Tibial nerve (tissue), 4 donors: ENCODE measurements around the gene SPACA5B. TPM values are rescaled to one million over a fixed set of nuclear protein-coding genes. Genes with fewer than 3 reads are reported as not detected.
"Not testable (repeated sequence)": the region's sequence is repeated elsewhere in the genome, so short reads cannot be mapped to it uniquely, and the experiment has no call there.

Source experiments
- DNase-seq, 2 donors: peaks; one replicate each; pipeline ENCODE4 v3.0.0-alpha.2; 2019; ENCODE audit warnings: low spot score in 2 of 2
- H3K27ac ChIP-seq, 4 donors: fragments of 200-600 bp; sonication (generic) in 3 of 4; one replicate each; pipeline ENCODE4 v1.5.1; 2017 to 2019; ENCODE audit warnings: mild to moderate bottlenecking in 1 of 4
- H3K27me3 ChIP-seq, 2 donors: fragments of 200-600 bp; sonication (generic) in 1 of 2; one replicate each; pipeline versions ENCODE4 v1.5.1 to v1.6.0; 2017 to 2019
- H3K36me3 ChIP-seq, 3 donors: fragments of 200-600 bp; sonication (generic); one replicate each; pipeline ENCODE4 v1.5.1; 2018 to 2019
- H3K4me1 ChIP-seq, 4 donors: fragments of 200-600 bp; sonication (generic) in 3 of 4; one replicate each; pipeline ENCODE4 v1.5.1; 2017 to 2019
- H3K4me3 ChIP-seq, 4 donors: fragments of 200-600 bp; sonication (generic) in 3 of 4; one replicate each; pipeline ENCODE4 v1.5.1; 2017 to 2019; ENCODE audit warnings: mild to moderate bottlenecking in 1 of 4, moderate library complexity in 1 of 4
- H3K9me3 ChIP-seq, 4 donors: fragments of 200-600 bp; sonication (generic) in 3 of 4; one replicate each; pipeline ENCODE4 v1.5.1; 2017 to 2019
- EP300 ChIP-seq, 2 donors: sonication (generic); formaldehyde crosslinking; IDR thresholded peaks; one replicate each; pipeline ENCODE4 v1.6.1; 2017; ENCODE audit warnings: antibody characterized with exemption in 2 of 2, mild to moderate bottlenecking in 1 of 2
- WGBS, 2 donors: methylation state at CpG; one replicate each; pipeline ENCODE4 v1.1.5; 2018; 5-methylcytosine and 5-hydroxymethylcytosine counted together
- small RNA-seq: library from RNA; depleted of rRNA; stranded (forward); fragments of <200 nt; gene quantifications from one replicate; pipeline ENCODE3, GENCODE V24; 2016
- total RNA-seq, 4 donors: library from RNA; depleted of rRNA; stranded (reverse); fragments of >200 nt; gene quantifications; one replicate each; pipeline ENCODE4 v1.1.0, GENCODE V29; 2016

SPACA5B gene
- total RNA-seq, 4 donors from 2014 or later, result not detected

GRCh38 chrX:48180811-48181210 lies 50.4 kb downstream of the SPACA5B start:
- Histone ChIP-seq H3K27me3 (peaks cover 0 to 9% of the 10 kb centered on the region in 2 donors), H3K9me3 (no peaks in the 10 kb centered on the region), H3K36me3 (no peaks in the 10 kb centered on the region), H3K27ac (no peak overlapping the region), H3K4me3 (no peak overlapping the region), H3K4me1 (no peaks in the 10 kb centered on the region)
- no peak for TF ChIP-seq EP300 (IDR thresholded peaks at IDR 0.05)
- WGBS, 2 donors, result 88 to 100% methylated on average over 4 of the region's 4 CpGs
- DNase-seq, result no peak

DNA sequence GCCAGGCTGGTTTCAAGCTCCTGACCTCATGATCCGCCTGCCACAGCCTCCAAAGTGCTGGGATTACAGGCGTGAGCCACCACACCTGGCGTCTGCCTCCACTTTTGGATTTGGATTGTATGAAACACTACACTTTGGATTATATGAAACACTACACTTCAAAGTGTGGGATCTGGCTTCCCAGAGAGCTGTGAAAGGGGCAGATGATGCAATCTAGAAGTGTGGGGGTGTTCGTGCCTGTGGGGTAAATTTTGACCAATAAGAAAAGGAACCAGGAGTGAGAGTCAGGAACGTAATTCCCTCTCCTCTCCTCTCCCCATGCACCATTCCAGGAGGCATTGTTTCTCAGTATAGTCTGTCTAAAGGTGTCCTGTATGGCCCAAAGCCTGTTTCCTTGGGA lies 51.5 kb downstream of the SPACA5B start:
- not testable (repeated sequence) for H3K4me3 ChIP-seq, H3K27me3 ChIP-seq, H3K9me3 ChIP-seq, H3K36me3 ChIP-seq, H3K4me1 ChIP-seq, H3K27ac ChIP-seq, DNase-seq
- WGBS, 2 donors, result 65 to 74% methylated on average over 4 to 5 of the region's 5 CpGs

Small RNA genes lying within 50 kb of the gene (small RNA-seq; reads per million reads assigned to genes)
- gene AC245047.7, result not detected
- gene RNU6-707P, result not detected

Other genes with a start within 250 kb of the SPACA5B start
- 10 to 100 TPM in 1 of 4 donors, 1 to 10 TPM in 3; 4.5 to 11.0 (median 7.4) TPM for gene ZNF182, start 126.6 kb upstream of the SPACA5B start, total RNA-seq
- gene SPACA5, start 123.6 kb upstream of the SPACA5B start, total RNA-seq, result not detected
- 1 to 10 TPM; 2.3 to 5.3 (median 3.7) TPM for gene ZNF630, start 59.0 kb upstream of the SPACA5B start, total RNA-seq
- gene SSX5, start 66.2 kb downstream of the SPACA5B start, total RNA-seq, result under 1 TPM in 1 of 4 donors, not detected in 3; 0.21 TPM
- gene SSX1, start 124.8 kb downstream of the SPACA5B start, total RNA-seq, result not detected
- not detected for gene SSX3, start 226.1 kb downstream of the SPACA5B start, total RNA-seq